ENCODE measurements around the gene WDR35.

DNA sequence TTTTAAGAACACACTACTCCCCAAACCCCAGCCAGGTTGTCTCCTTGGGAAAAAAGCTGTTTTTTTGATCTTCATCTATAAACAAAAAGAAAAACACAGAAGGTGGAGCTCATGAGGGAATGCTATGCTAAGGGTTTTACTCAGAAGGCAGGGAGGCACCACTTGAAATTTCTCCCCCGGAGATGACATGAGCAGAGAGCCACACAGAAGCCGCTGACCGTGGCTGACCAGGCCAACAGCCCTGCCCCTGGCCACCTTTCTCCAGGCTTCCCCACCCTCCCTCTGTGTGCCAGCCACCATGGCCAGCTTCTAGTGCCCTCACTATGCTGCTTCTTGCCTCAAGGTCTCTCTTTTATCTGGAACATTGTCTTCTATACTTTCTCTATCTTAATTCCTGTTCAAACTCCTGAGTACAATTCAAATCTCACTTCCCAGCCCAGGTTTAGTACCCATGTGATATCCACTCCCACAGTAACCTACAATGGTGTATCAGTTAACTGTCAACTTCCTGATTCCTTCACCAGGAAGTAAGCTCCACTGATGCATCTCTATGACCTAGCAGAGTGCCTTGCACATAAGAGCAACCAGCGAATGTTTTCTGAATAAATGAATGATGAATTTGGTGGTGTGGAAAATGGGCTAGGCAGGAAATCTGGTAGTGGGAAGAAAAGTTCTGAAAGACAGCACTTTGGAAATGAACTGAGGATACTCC is 46.2 kb upstream of the WDR35 start:
- TF ChIP-seq SUZ12 (IDR thresholded peaks at IDR 0.05) (no peak), SP1 (IDR thresholded peaks at IDR 0.05) (no peak), FOXA1 (IDR thresholded peaks at IDR 0.05) (no peak), ELF4 (IDR thresholded peaks at IDR 0.05) (no peak), NFRKB (IDR thresholded peaks at IDR 0.05) (no peak)
